Hematopoietic multipotent progenitor cell treated with erythropoietin and hydrocortisone succinate and interleukin-3 and kit ligand, for 17 days (in vitro differentiated cells): ENCODE data around the gene ARRDC3.

Source experiments
- DNase-seq: peaks from one replicate; pipeline ENCODE4 v3.0.0-alpha.2; 2015; ENCODE audit warnings: low spot score

ARRDC3 gene

DNA sequence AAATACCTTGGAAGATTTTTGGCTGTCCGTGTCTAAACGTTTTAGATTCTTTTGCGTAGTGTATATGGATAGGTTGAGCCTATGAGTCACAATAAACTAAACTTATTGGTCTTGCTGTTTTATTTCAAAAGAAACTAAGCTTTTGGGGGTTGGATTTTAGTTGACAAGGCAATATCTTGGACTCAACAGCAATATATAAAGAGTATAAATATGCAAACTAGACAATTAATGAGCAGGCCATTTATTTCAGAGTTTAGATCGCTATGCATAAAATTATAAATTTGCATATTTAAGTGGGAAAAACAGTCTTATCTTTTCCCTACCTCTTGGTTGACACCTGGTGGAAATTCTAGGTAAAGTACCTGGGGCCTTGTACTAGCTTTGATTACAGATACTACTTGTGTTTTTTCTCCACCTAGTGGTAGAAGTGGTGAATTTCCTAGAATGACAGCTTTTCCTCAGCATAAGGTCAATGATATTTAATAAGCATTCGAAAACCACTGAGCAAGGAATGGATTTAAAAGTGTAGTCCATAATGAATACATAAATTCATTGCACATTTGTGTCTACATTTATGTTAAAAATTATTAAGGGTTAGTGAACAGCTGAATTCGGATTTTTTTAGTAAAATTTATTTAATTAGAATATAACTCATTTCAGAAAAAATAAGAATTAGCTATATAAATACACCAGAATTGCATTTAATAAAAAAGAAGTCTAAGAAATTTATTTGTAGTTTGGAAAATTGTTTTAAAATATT is 1.7 kb upstream of the ARRDC3 start:
- DNase-seq: peak; percentile 95

DNA sequence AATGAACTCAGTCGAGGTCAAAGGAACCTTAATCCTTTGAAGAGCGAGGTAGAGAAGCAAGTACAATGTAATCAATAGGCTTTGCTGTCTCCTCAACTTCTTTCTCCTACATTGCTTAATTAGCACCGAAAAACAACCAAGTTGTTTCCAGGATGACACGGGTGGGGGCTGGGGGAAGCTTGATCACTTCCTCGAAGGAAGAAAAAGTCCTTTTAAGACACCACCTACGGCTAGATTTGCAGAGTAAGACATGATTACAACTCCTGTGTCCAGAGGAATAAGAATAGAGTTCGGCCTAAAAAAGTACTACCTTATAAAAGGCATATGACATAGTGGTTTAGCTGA is 811 bp upstream of the ARRDC3 start:
- peak; percentile 77 for DNase-seq

DNA sequence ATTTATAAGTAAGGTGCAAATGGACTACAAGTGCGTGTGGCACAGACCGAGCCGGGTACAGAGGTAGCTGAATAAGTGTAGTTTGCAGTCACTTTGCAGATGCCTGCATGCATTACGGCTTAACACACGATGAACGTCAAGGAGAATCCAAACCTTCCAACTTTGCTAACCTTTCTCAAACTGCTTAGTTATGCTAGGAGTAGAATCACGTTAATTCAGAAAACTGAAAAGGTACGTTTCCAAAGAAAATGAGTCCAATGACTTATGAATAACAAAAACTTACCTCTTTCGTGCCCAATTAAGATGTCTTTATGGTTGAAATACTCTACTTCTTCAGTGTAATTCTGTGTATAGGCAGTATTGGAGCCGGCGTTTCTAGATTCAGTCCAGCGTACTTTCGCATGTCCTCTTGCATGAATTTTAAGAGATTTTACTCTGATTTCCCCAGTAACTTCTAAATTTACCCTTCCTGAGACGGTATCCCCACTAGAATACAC is 539 bp downstream of the ARRDC3 start:
- DNase-seq: peak; percentile 81

DNA sequence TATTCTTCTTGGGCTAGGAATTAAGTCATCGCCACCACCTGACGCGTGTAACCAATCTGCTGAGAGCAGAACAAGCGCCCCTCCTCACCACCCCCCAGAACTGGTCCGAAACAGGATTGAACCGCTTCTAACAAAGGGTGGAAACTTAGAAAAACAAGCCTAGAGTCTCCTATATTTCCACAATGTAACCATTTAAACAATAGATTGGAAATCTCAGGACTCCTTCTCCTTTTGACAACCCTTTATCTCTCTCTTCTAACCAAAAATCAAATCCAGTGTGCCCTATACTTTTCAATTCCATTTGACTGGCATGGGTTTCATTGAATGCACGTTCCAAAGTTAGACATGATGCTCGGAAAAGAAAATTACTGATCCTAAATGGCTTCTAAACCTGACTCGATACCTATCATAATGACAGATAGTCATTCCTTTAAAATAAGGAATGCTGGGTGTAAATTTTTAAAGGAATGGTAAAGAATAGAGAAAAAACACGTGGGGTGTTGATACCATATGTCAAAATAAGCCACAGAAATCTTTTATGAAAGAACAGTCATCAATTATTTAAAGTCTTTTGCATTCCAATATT is 1.2 kb downstream of the ARRDC3 start:
- DNase-seq: peak; percentile 74

DNA sequence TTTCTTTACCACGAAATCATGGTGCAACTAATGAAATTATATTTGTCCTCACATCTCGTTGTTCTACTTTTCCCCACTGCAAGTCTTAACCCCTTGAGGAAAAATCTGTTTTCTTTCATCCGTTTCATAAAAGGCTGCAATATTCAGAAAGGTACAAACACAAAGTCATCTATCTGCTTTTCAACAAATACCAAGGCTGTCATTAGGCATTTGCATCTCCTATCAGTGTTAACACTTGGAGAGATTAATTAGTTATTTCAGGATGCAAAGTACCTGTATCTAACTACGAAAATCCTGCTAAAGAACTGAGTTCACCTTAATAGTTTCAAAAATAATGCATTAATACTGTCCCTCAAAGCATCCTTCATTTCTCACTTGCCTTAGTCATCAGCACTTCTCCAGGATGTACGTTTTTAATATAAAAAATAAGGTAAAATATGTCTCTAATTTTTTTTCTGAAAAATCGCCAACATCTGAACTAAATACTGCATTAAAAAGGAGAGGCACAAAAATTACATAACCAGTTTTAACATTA is 1.8 kb downstream of the ARRDC3 start:
- DNase-seq: no peak

DNA sequence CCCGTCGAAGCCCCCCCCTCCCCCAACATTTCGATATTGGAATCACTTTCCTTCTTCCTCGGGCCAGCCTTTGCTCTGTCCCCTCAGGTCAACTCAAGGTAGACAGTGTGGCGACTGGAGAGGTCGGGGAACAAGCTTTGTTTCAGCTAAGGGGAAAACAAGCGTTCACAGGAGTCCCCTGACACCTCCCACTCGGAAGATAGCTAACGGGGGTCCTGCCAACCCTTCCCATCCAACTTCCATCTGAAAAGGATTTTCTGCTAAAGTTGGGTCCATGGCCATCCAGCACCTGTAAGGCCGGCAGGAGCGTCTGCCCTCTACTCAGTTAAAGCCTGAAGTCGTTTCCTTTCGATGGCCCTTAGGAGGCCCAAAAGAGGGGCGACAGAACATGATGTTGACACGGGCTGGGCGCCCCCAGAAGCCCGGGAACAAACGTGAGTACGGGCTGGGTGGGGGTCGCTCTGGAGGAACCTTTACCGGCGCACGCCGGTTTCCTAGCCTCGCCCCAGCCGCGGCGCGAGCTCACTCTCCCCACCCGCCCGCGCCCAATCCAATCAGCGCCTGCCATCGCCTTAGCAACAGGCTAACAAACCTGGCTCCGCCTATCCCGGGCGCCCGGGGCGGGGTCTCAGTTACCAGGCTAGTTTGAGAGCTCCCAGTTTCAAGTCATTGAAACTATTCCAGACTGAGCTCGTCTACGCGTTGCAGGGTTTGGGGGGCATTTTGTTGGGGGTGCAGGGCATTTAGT is 2.5 kb downstream of the ARRDC3 start:
- DNase-seq: peak; percentile 98

DNA sequence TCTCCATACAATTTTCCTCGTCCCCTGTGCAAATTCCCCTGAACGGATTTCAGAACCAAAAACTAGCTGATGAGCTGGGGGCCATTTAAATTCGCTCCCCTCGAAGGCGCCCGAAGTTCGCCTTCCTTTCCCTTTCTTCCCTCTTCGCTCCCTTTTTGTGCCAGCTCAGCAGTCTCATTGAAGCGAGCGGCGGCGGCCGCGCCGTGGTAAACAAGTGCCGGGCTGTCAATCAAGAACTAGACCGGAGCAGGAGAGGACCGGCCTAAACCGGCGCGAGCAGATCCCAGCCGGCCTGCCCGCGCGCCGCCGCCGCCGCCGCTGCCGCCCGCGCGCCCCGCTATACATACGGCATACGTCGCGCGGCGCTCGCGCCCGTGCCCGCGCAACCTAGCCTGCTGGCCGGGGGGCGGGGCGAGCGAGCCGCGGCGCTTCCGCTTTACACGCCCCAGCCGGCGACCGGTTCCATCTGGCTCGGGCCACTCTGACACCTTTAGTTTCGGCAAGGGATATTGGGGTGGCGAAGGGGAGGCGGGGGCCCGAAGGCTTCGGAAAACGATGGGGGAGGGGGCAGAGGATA is 3.1 kb downstream of the ARRDC3 start:
- DNase-seq: peak; percentile 95

DNA sequence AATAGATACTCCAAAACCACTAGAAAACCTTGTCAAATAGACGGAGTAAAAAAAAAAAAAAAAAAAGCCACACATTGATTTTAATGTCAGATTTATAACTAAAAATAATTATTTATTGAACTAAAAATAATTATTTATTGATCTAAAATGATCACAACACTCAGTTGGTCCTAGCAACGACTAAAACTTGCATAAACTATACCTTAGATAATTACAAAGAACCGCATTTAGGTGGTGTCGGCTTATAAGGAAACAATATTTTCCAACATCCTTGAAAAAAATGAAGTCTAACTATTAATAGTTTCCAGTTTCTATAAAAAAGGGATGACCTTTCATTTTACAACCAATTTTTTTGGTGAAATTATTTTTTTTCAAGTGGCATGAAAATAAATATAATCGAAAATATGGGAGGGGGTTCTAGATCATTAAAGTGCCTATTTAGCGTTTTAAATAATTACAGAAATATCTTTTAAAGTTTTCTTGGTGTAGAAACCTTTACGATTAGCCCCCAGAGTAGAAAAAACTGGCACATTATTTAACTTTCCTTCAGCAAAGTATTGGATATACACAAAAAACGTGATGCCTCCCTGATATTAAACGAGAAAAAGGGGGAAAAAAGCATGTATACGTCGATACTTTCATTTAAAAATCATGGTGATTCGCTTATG is 3.7 kb downstream of the ARRDC3 start:
- peak; percentile 60 for DNase-seq

DNA sequence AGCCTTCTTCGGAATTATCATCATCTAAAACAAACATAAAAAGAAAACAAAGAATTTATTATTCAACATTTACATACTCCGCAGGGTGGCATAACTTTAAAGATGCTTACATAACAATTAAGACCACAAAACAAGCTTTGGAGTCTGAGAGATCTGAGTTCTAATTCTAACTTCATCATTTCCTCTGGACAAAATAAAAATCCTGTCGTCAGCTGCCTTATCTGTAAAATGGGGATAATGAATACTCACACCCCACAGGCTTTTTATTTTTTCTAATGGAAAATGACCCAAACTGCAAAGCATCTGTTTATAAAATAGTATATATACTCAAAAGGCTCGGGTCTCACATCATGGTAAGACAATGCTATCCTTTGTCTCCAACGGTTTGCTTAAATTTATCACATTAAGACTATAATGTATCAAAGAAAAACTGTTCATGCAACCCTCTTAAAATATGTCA is 4.3 kb downstream of the ARRDC3 start:
- DNase-seq: peak; percentile 66

DNA sequence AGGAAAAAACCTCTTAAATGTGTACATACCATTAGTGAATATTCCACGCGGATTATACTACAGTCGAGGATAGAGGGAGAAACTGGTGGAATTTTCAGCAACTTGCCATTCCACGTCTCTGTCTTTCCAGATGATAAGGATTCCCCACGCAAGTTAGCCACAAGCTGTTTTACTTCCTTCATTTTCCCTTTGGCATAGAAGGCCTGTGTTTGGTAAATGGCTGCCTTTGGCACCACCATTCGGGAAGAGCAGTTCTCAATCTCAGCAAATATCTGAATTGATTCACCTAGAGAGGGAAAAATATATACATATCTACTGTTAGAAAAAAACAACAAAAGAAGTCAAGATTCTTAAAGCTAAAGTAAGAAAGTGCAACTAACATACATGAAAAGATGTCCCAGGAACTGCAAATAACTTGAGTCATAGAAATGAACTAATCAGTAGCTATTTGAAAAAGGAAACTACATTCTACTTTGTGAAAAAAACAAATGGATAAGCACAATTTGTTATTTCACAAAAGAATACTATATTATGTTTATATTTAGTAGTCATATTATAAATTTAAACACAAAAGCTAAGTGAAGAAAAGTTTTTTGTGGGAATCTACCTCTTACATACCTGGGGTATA is 8.1 kb downstream of the ARRDC3 start:
- DNase-seq: no peak

DNA sequence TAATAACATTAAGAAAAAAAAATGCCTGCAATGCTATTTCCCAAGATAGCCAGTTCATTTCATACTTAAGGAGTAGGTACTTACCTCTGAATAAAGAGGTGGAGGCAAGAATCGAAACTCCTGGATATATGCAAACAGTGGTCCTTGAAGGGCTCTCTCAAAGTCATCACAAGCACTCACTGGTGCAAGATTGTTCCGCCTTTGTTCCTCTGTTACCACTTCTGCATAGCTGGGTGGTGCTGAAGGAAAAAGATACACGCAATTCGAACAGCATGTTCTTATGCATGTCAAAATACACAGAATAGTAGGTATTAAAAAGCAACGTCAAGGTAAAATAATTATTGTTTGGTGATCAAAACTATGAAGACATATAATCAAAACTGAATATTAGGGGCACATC is 9.5 kb downstream of the ARRDC3 start:
- DNase-seq: no peak

DNA sequence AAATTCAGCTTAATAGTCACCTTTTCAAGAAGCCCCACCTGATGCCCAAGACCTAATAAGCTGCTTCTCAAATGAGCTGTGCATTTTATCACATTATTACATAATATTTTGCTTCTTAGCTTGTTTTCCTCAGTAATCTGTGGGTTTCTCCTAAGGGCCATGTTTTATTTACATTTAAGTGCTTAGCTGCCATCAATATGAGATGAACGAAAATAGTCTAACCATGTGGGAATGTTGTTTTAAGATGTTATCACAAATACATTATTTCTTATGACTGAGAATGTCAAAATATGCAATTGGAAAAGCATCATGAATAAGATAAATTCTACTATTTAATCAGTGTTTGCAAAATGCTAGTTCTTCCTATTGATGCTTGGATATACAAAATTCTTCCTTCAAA is 10.1 kb downstream of the ARRDC3 start:
- DNase-seq: no peak

DNA sequence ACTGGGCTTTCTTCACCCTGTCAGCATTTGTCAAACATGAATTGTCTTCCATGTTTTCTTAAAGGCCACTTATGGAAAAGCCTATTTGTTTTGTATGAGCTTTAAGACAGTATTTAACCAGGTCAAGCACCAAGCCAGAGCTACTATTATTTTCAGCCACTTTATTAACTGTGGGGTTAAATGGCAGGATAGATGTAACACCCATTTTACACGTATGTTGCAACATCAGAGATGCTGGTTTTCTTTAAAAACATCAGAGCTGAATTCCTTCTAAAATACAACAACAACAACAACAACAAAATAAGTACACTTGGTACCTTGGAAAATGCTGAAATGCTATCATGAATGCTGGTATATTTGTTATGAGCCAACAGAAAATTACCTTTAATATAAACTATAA is 13.6 kb downstream of the ARRDC3 start:
- no peak for DNase-seq

DNA sequence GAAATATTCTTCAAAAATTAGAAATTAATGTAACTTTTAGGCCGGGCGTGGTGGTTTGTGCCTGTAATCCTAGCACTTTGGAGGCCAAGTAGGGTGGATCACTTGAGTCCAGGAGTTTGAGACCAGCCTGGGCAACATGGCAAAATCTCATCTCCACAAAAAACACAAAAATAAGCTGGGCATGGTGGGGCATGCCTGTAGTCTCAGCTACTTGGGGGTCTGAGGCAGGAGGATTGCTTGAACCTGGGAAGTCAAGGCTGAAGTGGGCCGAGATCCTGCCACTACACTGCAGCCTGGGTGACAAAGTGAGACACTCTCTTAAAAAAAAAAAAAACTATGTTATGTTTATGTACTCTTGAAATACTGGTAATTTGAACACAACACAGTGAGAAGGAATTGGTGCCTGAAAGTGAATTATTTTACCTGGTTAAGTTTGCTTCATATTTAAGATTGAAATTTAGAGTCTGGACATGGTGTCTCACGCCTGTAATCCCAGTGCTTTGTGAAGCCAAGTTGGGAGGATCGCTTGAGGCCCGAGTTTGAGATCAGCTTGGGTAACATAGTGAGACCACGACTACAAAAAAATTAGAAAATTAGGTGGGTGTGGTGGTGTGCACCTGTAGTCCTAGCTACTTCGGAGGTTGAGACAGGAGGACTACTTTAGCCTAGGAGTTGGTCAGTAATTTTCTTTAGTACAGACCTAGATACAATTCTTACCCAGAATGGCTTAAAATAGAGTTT is 15.0 kb downstream of the ARRDC3 start:
- DNase-seq: no peak

DNA sequence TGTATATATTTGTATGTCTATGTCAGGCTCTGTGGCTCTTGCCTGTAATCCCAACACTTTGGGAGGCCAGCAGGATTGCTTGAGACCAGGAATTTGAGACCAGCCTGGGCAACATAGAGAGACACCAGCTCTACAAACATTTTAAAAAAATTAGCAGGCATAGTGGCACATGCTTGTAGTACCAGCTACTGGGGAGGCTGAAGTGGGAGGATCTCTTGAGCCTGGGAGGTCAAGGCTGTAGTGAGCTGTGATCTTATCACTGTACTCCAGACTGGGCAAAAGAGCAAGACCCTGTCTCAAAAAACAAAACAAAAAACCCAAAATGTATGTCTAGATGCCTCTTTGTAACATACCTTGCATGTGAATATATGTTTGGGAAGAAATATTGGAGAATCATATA is 15.8 kb downstream of the ARRDC3 start:
- DNase-seq: peak; percentile 6

DNA sequence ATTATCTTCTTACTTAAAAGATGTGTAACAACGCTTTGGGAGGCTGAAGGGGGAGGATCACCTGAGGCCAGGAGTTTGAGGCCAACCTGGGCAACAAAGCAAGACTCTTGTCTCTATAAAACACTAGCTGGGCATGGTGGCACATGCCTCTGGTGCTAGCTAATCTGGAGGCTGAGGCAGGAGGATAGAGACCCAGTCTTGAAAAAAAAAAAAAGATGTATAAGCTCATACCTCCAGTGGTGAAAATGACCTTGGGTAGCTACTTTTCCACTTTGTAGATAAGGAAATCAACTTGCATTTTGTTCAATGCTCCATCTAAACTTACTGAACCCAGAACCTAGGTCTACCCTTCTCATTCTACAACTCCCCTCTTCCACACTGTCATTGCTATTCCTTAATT is 16.6 kb downstream of the ARRDC3 start:
- DNase-seq: peak; percentile 5

DNA sequence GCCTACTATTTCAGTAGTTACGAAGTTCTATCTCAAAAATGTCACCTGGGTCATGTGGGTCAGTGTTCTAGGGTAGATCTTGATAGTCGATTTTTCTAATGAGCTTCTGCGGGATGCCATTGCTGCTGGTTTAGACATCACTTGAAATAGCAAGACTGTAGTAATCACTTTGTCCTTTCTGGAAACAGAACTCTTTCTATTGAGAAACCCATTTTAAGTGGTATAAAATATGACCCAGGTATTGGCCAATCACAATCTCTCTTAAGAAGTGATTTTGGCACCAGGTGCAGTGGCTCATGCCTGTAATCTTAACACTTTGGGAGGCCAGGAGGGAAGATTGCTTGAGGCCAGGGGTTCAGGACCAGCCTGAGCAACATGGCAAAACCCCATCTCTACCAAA is 17.6 kb downstream of the ARRDC3 start:
- DNase-seq: no peak

DNA sequence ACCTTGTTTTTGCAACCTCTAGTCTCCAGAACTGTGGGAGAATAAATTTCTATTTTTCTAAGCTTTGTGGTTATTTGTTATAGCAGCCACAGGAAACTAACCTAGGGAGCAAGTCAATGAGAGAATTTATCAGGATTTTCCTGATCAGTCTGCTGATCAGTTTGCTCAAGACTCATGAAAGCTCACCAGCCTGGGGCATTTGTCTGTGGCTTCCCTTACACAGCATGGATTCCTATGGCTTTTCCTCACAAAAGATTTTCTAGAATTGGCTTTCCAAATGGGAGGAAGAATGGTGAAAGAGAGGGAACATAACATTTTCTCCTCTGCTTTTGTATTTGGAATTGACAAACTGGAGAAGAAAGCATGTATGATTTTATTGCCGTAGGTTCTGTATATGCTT is 20.2 kb downstream of the ARRDC3 start:
- no peak for DNase-seq

DNA sequence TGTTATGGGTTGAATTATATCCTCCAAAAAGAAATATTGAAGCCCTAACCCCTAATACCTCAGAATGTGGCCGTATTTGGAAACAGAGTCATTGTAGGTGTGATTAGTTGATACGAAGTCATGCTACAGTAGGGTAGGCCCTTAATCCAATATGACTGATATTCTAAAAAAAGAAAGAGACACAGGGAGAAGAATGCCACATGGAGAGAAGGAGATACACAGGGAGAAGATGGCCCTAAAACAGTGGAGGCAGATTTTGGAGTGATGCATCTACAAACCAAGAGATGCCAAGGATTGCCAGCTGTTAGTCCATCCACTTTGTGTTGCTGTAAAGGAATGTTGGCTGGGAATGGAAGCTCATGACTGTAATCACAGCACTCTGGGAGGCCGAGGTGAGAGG is 21.3 kb downstream of the ARRDC3 start:
- DNase-seq: no peak

DNA sequence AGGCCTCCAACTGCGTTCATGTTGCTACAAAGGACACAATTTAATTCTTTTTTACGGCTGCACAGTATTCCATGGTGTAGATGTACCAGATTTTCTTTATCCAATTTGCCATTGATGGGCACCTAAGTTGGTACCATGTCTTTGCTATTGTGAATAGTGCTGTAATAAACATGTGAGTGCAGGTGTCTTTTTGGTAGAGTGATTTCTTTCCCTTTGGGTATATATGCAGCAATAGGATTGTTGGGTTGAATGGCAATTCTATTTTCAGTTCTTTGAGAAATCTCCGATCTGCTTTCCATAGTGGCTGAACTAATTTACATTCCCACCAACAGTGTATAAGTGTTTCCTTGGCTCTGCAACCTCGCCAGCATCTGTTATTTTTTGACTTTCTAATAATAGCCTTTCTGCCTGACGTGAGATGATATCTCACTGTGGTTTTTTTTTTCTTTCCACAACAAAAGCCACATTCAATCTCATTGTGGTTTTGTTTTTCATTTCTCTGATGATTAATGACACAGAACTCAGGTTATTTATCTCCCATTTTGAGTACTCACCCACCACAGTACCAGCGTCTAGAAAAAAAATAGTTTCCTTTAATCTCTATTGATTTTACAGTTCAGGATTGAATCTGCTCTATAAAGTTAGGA is 21.9 kb downstream of the ARRDC3 start:
- no peak for DNase-seq
